ENCODE data around the gene LRFN3.
"Not testable (repeated sequence)": the region's sequence is repeated elsewhere in the genome, so short reads cannot be mapped to it uniquely, and the experiment has no call there.

The LRFN3 gene

GRCh38 chr19:35977446-35978222 lies 41.5 kb downstream of the LRFN3 start:
- no peak for DNase-seq (ENCODE audit: low read depth in 2 of 2)

GRCh38 chr19:35978271-35978670 lies 42.1 kb downstream of the LRFN3 start:
- no peak for DNase-seq (ENCODE audit: low read depth in 2 of 2)

DNA sequence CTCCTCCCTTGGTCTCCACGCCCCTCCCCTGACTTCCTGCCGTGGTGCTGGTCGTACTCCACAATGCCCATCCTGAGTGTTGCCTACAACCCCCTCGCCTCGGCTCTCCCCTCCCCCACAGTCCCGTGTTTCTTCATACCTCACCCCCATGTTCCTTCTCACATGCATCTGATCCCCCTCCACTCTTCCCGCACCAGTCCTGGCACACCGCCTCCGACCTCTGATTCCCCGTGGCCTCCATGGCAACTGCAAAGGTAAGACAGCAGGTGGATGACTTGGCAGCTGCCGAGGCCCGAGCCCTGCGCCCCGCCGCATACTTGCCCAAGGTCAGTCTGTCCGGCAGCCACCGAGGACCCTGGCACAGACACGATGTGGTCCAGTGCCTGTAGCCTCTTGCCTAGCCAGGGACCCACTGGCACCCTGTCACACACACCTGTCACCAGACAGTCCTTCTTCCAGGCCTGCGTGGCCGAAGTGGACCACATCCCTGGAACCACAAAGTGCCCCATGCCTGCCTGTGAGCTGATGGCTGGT lies 42.7 kb downstream of the LRFN3 start:
- DNase-seq (ENCODE audit: low read depth in 2 of 2) = no peak

DNA sequence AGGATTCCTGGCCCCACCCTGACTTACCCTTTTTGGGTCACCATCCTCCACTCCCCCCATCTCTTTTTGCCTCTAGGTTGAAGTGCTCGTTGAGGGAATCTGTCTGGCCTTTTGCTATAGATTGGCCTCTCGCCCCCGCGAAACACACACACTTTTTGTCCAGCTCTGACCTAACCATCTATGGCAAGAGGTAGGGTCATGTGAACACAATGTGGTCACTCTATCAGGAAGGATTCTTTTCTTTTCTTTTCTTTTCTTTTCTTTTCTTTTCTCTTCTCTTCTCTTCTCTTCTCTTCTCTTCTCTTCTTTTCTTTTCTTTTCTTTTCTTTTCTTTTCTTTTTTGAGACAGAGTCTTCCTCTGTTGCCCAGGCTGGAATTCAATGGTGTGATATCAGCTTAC lies 44.8 kb downstream of the LRFN3 start:
- DNase-seq (ENCODE audit: low read depth in 2 of 2) = not testable (repeated sequence)

DNA sequence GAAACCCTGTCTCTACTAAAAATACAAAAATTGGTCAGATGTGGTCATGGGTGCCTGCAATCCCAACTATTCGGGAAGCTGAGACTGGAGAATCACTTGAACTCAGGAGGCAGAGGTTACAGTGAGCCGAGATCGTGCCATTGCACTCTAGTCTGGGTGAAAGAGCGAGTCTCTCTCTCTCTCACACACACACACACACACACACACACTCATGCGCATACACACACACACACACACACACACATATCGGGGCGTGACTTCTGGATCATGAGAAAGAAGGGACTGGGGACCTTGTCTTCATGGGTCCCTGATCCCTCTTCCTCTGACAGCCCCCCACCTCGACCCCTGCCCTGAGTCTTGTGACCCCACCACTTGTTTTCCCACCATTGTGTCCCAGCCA lies 47.0 kb downstream of the LRFN3 start:
- no peak for DNase-seq (ENCODE audit: low read depth in 2 of 2)

- DNase-seq (ENCODE audit: low read depth in 2 of 2) = no peak
Measured at GRCh38 chr19:35986111-35986510, 49.9 kb downstream of the LRFN3 start.

- no peak for DNase-seq (ENCODE audit: low read depth in 2 of 2)
Measured at GRCh38 chr19:35986664-35987570, 50.7 kb downstream of the LRFN3 start.

GRCh38 chr19:35987571-35987896 lies 51.4 kb downstream of the LRFN3 start:
- DNase-seq (ENCODE audit: low read depth in 2 of 2) = no peak

- no peak for DNase-seq (ENCODE audit: low read depth in 2 of 2)
Measured at GRCh38 chr19:35988824-35989223, 52.6 kb downstream of the LRFN3 start.

DNA sequence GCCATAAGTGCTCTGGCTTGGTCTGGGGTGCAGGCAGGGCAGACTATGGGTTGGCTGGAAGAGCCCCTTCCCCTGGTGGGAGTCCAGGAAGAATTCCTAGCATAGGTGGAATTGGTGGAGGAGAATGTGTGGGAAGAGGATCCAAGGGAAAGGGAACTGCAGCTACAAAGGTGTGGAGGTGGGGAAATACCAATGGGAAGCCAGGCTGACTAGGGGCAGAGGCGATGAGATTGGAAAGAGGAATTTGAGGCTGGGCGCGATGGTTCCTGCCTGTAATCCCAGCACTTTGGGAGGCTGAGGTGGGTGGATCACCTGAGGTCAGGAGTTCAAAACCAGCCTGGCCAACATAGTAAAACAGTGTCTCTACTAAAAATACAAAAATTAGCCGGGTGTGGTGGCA lies 54.0 kb downstream of the LRFN3 start:
- DNase-seq (ENCODE audit: low read depth in 2 of 2) = no peak

- DNase-seq (ENCODE audit: low read depth in 2 of 2) = no peak
Measured at GRCh38 chr19:35990771-35991730, 54.9 kb downstream of the LRFN3 start.

DNA sequence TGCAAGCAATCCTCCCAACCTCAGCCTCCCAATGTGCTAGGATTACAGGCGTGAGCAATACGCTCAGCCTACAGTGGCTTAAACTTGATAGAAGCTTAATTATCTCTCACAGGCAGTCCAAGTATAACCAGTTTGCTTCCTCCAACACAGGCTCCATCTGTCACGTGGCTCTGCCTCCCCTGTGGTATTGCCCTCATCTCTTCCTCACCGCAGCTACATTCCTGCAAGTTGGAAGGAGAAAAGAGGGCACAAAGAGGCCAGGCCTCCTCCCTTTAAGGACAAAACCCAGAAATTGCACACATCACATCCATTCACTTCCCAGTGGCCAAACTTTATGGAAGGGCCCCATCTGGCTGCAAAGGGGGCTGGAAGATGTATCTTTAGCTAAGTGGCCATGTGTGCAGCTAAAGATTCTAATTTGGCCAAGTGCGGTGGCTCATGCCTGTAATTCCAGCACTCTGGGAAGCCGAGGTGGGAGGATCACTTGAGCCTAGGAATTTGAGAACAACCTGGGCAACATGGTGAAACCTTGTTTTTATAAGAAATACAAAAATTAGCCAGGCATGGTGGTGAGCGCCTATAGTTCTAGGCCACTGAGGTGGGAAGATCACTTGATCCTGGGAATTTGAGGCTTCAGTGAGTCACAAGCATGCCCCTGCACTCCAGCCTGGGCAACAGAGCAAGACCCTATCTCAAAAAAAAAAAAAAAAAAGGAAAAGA lies 55.7 kb downstream of the LRFN3 start:
- DNase-seq (ENCODE audit: low read depth in 2 of 2) = no peak

DNA sequence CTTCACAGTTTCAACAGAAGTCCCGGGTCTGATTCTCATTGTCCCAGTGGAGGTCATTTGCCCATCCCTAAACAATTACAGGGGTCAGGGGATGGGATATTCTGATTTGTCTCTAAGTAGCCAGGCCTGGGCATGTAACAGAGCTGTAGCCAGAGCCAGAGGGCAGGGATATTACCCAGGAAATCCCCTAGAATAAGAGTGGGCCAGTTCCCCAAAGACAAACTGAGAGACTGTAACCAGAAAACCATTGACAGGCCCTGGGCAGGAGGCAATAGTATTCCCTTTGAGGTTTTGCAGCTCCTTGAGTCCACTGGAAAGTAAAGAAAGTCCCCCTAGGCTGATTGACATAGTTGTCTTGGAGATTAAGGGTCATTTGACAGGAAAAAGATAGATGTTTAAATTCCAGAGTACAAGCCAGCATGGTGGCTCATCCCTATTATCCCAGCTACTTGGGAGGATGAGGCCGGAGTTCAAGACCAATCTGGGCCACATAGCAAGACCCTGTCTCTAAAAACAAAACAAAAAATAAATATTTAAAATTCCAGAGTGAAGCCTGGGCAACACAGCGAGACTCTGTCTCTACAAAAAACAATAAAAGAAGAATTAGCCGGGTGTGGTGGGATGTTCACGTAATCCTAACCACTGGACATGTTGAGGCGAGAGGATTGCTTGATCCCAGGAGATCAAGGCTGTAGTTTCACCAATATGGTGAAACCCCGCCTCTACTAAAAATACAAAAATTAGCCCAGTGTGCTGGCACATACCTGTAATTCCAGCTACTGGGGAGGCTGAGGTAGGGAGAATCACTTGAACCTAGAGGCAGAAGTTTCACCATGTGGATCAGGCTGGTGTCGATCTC lies 57.0 kb downstream of the LRFN3 start:
- no peak for DNase-seq (ENCODE audit: low read depth in 2 of 2)

DNA sequence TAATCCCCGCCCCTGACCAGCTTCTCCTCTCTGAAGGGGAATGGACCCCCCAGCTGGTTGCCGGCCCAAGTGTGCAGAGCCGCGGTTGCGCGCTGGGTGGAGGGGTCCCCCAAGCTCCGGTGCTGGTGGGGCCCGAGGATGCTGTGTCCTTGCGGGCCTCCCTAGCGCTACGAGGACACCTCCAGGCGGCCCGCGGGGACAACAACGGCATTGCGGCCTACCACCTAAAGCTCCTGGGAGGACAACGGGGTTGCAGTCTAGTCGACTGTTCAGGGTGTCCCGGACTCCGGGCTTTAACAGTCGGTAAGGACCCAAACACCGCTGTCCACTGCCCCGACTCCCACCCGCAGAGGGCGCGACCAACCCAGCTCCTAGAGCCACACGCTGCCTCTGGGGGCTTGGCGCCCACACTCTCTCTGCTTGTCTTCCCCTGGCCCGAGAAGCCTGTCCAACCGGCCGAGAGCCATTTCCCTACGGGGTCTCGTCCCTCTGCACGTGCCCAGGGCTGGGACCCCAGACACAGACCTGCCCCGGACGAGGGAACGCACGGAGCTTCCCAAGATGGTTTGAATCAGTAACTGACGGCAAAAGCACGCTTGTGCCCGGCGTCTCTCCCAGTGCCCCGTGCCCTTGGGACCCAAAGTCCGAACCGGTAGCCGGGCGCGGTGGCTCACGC lies 57.9 kb downstream of the LRFN3 start:
- DNase-seq (ENCODE audit: low read depth in 2 of 2) = no peak
